Heart left ventricle (tissue), 13 donors: ENCODE results near the gene SH3BP2.

Experiments
- CTCF ChIP-seq, 12 donors: fragments of 200-600 bp; sonication (generic) in 4 of 12; IDR thresholded peaks; one replicate each; pipeline versions ENCODE4 v1.5.0 to v1.8.0; 2018 to 2022; ENCODE audit warnings: antibody characterized with exemption in 12 of 12, mild to moderate bottlenecking in 5 of 12
- POLR2A ChIP-seq, 2 donors: fragments of 450-650 bp; IDR thresholded peaks; one replicate each; pipeline ENCODE4 v1.6.1; 2017; ENCODE audit warnings: antibody characterized with exemption in 2 of 2, mild to moderate bottlenecking in 2 of 2, moderate library complexity in 2 of 2
- donor health status: ischemic (EF 13 %, LVEDD 7.1; RV severe dilation, severe dysfunction).
- donor health status: DM: no; HTN: yes; CAD: no.
- donor health status: DM: no; HTN: no; CAD: no.
- donor health status: ischemic (EF 25% LVEDD 6.9; RV normal size, moderate dysfunction).
- donor health status: ischemic (EF 25% LVEDD 5.7; RV mildly dilated, moderate dysfunction).
- donor health status: ischemic (EF 35%, LVEDD 5.7; RV mildly dilated, moderate dysfunction).
- donor health status: nonischemic (EF 11% LVEDD 7.7; RV severe dilation, severe dysfunction).
- donor health status: DM: yes; HTN: yes; CAD: no.
- donor health status: PGD.
- donor health status: ischemic (EF 29% LVEDD 5.4; RV normal size, mild dysfunction).
- donor health status: nonischemic (EF 23%, LVEDD 6.1; RV moderate dilation, normal function).

GRCh38 chr4:2796849-2797544 is 4.1 kb downstream of the SH3BP2 start:
- TF ChIP-seq CTCF (IDR thresholded peaks at IDR 0.05) (no peak), POLR2A (IDR thresholded peaks at IDR 0.05) (no peak)
